Measurements from ENCODE around the gene RPS2.

DNA sequence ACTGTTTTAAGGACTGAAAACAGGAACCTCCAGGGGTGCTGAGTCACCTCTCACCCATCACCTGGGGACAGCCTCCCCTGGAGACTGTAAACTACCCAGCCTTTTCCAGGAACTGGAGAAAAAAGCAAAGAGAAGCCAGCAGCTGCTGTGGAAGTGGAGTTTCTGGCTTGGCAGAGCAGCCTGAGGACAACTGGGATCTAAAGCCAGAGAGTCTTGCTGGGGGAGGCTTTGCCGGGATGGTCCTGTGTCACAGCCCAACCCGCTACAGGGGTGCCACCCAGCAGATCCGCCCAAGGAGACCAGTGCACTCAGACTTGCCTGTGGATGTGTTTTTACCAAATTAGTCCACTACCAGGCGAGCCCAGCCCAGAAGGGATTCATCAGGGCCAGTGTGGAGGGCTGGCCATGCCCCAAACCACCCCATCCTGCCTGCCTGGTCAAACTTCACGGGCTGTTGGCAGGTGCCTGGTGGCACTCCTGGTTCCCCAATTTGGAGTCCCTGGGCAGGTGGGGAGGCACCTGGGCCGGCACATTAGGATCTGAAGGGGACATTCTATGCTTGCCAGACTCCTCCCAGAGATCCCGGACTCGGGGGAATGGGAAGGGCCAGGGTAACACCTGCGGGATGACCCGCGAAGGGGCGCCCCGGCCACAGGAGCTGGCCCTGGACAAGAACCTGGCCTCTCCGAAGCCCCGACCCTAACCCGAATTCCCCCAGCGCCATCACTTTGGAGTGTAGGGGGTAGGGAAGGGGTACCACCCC, 22.4 kb downstream of the RPS2 start:
- TF ChIP-seq, protein P1, sequence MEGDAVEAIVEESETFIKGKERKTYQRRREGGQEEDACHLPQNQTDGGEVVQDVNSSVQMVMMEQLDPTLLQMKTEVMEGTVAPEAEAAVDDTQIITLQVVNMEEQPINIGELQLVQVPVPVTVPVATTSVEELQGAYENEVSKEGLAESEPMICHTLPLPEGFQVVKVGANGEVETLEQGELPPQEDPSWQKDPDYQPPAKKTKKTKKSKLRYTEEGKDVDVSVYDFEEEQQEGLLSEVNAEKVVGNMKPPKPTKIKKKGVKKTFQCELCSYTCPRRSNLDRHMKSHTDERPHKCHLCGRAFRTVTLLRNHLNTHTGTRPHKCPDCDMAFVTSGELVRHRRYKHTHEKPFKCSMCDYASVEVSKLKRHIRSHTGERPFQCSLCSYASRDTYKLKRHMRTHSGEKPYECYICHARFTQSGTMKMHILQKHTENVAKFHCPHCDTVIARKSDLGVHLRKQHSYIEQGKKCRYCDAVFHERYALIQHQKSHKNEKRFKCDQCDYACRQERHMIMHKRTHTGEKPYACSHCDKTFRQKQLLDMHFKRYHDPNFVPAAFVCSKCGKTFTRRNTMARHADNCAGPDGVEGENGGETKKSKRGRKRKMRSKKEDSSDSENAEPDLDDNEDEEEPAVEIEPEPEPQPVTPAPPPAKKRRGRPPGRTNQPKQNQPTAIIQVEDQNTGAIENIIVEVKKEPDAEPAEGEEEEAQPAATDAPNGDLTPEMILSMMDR (conservative IDR thresholded peaks at IDR 0.05; ENCODE audit: low read length) = no peak
- TF ChIP-seq EZH2phosphoT487 (IDR thresholded peaks at IDR 0.05; ENCODE audit: borderline replicate concordance) = no peak
